ENCODE measurements around the gene SLC2A9.

SLC2A9 gene

DNA sequence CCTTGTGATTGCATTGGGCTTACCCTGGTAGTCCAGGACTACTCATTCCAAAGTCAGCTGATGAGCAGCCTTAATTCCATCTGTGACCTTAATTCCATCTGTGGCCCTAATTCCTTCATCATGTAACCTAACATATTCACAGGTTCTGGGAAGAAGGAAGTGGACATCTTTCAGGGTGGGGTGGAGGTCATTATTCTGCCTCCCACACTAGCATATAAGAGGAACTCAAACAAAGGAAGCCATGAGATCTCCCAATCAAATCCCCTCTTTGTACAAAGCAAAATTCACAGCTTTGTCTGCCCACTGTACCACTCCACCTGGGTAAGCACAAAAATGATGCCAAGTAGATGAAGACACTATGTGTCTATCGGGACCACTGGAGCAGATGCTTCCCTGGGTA, 87.3 kb downstream of the SLC2A9 start (continued):
- TF ChIP-seq, protein P1, sequence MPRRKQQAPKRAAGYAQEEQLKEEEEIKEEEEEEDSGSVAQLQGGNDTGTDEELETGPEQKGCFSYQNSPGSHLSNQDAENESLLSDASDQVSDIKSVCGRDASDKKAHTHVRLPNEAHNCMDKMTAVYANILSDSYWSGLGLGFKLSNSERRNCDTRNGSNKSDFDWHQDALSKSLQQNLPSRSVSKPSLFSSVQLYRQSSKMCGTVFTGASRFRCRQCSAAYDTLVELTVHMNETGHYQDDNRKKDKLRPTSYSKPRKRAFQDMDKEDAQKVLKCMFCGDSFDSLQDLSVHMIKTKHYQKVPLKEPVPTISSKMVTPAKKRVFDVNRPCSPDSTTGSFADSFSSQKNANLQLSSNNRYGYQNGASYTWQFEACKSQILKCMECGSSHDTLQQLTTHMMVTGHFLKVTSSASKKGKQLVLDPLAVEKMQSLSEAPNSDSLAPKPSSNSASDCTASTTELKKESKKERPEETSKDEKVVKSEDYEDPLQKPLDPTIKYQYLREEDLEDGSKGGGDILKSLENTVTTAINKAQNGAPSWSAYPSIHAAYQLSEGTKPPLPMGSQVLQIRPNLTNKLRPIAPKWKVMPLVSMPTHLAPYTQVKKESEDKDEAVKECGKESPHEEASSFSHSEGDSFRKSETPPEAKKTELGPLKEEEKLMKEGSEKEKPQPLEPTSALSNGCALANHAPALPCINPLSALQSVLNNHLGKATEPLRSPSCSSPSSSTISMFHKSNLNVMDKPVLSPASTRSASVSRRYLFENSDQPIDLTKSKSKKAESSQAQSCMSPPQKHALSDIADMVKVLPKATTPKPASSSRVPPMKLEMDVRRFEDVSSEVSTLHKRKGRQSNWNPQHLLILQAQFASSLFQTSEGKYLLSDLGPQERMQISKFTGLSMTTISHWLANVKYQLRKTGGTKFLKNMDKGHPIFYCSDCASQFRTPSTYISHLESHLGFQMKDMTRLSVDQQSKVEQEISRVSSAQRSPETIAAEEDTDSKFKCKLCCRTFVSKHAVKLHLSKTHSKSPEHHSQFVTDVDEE (CRISPR knock-in tag; IDR thresholded peaks at IDR 0.05): no peak

DNA sequence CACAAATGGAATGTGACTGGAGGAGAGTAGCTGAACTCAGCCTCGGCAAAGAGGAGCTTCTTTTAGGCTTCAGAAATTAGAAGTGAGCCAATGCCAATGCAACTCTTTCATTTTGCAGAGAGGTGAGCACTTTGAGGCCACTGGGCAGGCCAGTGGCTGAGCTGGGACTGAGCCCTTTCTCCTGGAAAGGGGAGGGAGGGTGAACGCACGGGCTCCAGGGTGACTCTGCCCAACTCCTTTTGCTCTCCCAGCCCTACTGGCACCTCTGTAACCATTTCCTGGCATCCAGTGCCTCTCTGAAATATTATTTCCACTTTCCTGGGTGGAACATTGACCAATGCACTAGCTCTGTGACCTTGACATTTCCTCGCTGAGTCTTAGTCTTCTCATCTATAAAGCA, 88.1 kb downstream of the SLC2A9 start:
- TF ChIP-seq, protein P1 (CRISPR knock-in tag; IDR thresholded peaks at IDR 0.05): no peak
- TF ChIP-seq GLIS3 (CRISPR knock-in tag; IDR thresholded peaks at IDR 0.05) (no peak), PATZ1 (CRISPR knock-in tag; IDR thresholded peaks at IDR 0.05; ENCODE audit: borderline replicate concordance) (no peak)
- ATAC-seq: no peak

DNA sequence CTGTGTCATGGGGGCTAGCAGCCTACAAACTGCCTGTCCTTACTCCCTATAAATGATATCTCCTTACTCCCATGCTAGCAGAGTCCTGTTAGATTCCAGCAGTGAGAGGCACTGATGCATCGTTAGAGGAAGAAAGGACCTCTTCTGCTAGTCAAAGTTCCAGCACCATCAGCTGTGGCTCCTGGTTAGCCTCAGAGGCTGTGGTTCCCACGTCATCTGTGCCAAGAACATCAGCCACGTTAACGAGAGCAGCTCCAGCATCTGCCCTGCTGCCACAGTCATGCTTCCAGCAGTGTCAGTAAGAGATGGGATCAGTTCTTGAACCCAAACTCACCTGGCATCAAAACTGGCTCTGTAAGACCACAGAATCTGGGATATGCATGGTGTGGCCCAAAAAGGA, 88.5 kb downstream of the SLC2A9 start:
- no peak for ATAC-seq
- TF ChIP-seq BACH2 (CRISPR knock-in tag; IDR thresholded peaks at IDR 0.05; ENCODE audit: borderline replicate concordance) (no peak), TOX (CRISPR knock-in tag; IDR thresholded peaks at IDR 0.05; ENCODE audit: borderline replicate concordance) (no peak), OSR1 (CRISPR knock-in tag; IDR thresholded peaks at IDR 0.05) (no peak), ZNF565 (CRISPR knock-in tag; conservative IDR thresholded peaks at IDR 0.05; ENCODE audit: low read depth) (no peak), SNAI2 (CRISPR knock-in tag; IDR thresholded peaks at IDR 0.05) (no peak), TCF4 (CRISPR knock-in tag; IDR thresholded peaks at IDR 0.05; ENCODE audit: borderline replicate concordance) (no peak), ZFP3 (CRISPR knock-in tag; IDR thresholded peaks at IDR 0.05) (no peak), RARB (CRISPR knock-in tag; IDR thresholded peaks at IDR 0.05) (no peak), ZC3H10 (CRISPR knock-in tag; IDR thresholded peaks at IDR 0.05) (no peak), CREB5 (CRISPR knock-in tag; IDR thresholded peaks at IDR 0.05; ENCODE audit: low read depth) (no peak)

DNA sequence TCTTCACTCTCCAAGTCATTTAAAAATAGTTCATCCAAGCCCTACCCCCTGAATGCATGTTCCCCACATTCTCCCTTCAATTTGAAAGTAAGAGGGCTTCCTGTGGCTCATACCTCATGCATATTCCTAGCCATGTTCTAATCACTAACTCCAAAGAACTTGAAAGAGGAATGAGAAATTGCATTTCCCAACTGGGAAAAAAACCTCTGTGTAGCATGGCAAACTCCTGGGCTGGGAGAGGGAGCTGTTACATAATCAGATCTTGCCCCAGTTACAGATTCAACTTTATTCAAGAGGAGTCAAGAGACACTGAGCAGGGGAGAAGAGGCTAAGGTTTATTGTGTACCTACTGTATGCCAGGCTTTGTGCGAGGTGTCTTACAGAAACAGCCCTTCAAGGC, 90.2 kb downstream of the SLC2A9 start:
- ATAC-seq: no peak
- TF ChIP-seq TOX (CRISPR knock-in tag; IDR thresholded peaks at IDR 0.05; ENCODE audit: borderline replicate concordance) (no peak), ZNF70 (CRISPR knock-in tag; IDR thresholded peaks at IDR 0.05) (no peak), ESRRG (CRISPR knock-in tag; IDR thresholded peaks at IDR 0.05) (no peak), GLIS3 (CRISPR knock-in tag; IDR thresholded peaks at IDR 0.05) (no peak), ZNF565 (CRISPR knock-in tag; conservative IDR thresholded peaks at IDR 0.05; ENCODE audit: low read depth) (no peak), PPARA (CRISPR knock-in tag; IDR thresholded peaks at IDR 0.05; ENCODE audit: borderline replicate concordance) (no peak), ISL1 (CRISPR knock-in tag; IDR thresholded peaks at IDR 0.05) (no peak), PATZ1 (CRISPR knock-in tag; IDR thresholded peaks at IDR 0.05; ENCODE audit: borderline replicate concordance) (no peak), POU6F1 (CRISPR knock-in tag; IDR thresholded peaks at IDR 0.05; ENCODE audit: borderline replicate concordance, low read depth) (no peak), RARB (CRISPR knock-in tag; IDR thresholded peaks at IDR 0.05) (no peak), SNAI2 (CRISPR knock-in tag; IDR thresholded peaks at IDR 0.05) (no peak), BACH2 (CRISPR knock-in tag; IDR thresholded peaks at IDR 0.05; ENCODE audit: borderline replicate concordance) (no peak), TCF4 (CRISPR knock-in tag; IDR thresholded peaks at IDR 0.05; ENCODE audit: borderline replicate concordance) (no peak), CSRNP3 (CRISPR knock-in tag; IDR thresholded peaks at IDR 0.05) (no peak), ZFP3 (CRISPR knock-in tag; IDR thresholded peaks at IDR 0.05) (no peak), ZNF8 (CRISPR knock-in tag; IDR thresholded peaks at IDR 0.05) (no peak), CREB5 (CRISPR knock-in tag; IDR thresholded peaks at IDR 0.05; ENCODE audit: low read depth) (no peak)
